Astrocyte of the hippocampus (primary cell): ENCODE data around the gene NDUFA13.

ENCODE experiments used
- DNase-seq: peaks from one replicate; pipeline ENCODE4 v3.0.0; 2011; ENCODE audit warnings: low read depth, low spot score

NDUFA13 gene

DNA sequence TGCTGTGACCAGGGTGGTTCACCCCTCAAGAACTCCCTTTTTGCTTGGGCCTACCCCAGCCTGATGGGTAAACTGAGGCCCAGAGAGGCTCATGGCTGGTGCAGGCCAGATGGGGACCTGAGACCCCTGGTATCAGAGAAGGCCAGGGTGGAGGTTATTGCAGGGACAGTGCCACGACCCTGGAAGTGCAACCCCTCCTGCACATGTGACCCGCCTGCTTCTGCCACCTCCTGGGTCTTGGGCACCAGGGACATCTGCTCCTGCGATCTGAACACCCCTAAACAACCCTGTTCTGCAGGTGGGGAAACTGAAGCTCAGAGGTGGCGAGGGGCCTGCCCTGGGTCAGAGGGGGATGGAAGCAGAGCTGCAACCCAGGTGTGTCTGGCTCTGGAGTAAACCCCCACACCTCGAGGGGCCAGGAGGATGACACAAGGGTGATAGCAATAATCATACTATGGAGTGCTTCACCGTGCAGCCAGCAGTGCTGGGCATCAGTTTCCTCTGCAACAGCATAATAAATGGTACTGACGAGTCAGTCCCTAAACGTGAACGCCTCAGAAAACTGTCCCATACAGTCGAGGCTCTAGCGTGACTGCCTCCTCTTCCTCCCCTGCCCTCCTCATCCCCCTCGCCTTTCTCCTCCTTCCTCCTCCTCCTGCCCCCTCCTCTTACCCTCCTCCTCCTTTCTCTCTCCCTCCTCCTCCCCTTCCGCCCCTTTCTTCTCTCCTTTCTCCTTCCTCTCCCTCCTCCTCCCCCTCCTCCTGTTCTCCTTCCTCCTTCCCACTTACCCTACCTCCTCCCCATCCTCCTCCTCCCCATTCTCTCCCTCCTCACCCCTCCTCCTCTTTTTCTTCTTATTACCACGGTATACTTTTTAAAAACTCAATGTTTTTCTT lies 17.0 kb downstream of the NDUFA13 start:
- no peak for DNase-seq

DNA sequence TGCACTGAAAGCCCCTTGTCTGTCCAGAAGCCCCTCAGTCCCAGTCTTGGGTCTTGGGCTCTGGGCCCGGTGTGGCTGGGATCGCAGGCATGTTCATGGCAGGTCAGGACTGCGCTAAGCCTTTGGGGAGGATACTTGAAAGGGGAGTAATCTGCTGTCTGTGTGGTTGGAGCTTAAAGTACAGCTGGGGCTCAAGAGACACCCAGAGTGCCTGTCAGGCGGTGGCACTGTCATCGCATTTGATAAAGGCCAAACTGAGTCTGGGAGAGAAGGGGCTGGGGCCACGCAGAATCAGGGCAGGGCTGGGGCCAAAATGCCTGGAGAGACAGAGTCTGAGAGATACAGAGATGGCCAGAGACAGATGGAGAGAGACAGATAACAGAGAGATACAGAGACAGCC lies 17.8 kb downstream of the NDUFA13 start:
- no peak for DNase-seq

DNA sequence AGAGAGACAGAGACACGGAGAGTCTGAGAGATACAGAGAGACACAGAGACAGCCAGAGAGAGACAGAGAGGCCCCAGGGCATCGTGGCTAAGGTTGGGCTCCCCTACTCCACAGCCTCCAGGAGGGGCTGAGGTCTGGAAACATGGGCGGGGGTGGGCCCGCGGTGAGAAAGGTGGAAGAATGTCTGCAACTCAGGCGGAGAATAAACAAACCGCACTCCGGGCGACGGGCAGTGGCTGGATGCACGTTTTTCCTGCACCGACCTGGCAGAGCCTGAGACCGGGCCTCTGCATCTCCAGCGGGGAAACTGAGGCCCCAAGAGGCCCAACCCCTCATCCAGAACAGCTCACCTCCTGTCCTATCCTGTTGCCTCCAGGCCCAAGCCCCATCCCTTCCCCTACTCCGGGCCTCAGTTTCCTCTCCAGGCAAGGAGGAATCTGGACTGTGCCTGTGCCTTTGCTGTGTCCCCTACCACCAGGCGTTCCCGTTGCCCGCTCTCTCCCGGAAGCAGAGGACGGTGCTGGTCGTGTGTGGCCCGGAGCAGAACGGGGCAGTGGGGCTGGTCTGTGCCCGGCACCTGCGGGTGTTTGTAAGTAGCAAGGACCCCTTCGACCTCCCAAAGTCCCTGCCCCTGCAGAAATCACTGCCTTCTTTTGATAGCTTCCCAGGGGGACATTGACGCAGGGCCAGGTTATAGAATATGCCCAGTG lies 18.7 kb downstream of the NDUFA13 start:
- DNase-seq: no peak

DNA sequence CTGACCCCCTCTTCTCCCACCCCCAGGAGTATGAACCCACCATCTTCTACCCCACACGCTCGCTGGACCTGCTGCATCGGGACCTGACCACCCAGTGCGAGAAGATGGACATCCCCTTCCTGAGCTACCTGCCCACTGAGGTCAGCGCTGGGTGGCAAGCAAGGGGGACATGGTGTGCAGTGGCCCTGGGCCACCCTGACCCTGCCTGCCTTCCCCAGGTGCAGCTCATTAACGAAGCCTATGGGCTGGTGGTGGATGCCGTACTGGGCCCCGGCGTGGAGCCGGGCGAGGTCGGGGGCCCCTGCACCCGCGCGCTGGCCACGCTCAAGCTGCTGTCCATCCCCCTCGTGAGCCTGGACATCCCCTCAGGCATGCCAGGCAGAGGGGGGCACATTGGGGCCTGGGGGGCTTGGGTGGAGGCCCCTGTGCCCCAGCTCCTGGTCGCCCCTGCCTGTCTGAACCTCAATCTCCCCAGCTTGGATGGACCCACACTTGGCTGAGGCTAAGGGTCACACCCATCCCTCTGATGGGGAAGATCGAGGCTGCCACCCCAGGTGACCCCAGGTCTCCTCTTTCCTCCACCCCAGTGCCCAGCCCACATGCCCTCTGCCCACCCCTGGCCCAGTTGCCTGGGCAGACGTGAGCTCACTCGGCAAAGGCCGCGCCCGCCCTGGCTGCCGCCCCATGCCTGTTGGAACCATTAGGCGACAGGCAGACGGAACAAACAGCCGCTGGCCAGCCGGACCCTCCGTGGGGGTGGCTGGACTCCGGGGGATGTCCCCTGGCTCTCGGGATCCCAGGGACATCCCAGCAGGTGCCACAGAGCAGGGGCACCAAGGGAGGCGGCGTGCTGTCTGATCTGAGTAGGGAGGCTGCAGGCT lies 19.5 kb downstream of the NDUFA13 start:
- no peak for DNase-seq

DNA sequence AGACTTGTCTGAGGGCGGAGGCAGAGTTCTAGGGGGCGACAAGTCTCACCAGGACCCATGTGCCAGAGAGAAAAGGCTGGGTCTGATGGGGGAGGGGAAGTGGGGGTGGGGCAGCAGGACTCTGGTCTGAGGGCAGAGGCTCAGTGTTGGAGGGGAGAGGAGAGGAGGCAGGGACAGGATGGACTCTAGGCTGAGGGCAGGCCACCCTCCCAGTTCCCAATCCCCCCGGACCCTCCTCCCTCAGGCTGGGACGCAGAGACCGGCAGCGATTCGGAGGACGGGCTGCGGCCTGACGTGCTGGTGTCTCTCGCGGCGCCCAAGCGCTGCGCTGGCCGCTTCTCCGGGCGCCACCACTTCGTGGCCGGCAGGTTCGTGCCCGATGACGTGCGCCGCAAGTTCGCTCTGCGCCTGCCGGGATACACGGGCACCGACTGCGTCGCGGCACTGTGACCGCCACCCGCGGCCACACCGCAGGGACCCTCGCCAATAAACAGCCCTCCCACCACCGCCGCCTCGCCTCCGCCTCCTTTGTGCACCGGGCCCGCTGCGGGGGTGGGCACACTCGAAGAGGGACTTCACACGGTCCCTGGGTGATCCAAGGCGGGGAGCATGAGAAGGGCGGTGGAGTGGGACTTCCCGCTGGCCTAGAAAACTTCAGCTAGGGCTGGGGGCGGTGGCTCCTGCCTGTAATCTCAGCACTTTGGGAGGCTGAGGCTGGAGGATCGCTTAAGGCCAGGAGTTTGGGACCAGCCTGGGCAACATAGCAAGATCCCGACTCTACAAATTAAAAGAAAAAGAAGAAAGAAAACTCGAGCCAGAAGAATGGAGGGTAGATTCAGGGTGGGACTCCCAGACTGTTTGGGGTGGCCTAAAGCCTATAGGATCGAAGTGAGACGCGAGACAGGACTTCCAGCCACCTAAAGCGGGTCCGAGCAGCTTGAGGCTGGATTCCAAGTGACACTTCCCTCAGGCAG lies 21.3 kb downstream of the NDUFA13 start:
- DNase-seq: peak; percentile 47

DNA sequence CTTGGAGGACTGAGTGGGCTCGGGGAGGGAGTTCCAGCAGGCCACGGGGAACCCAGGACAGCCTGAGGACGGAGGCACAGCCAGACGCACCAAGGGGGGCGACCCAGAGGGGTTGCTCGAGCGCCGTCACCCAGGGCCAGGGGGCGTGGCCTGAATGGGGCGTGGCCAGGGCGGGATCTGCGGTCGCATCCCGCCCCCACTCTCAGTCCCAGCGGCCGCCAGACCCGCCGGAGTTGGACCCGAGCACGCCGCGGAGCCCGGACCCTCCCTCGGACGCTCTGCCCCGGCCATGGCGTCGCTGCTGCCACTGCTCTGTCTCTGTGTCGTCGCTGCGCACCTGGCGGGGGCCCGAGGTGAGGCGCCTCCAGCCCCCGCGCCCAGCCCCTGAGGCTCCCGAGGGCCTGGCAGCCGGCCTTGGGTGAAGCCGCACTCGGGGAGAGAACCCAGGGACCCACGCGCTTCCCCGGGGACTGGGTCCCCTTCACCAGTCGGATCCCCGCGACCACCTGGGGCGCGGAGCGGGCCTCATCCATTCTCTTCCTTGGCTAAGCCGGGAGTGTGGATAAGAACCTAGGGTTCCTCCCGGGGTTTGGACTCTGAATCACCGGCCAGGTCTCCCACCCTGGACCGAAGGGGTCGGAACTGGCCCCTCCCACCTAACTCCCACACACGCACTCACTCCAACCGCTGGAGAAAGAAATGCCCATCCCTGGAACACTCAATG lies 22.2 kb downstream of the NDUFA13 start, which contains the start of gene CILP2:
CILP2 (plus strand) TSS at position 205 of the 724 bp plus-strand sequence; CDS start at position 290, 85 bp downstream.
- DNase-seq: peak; percentile 61

DNA sequence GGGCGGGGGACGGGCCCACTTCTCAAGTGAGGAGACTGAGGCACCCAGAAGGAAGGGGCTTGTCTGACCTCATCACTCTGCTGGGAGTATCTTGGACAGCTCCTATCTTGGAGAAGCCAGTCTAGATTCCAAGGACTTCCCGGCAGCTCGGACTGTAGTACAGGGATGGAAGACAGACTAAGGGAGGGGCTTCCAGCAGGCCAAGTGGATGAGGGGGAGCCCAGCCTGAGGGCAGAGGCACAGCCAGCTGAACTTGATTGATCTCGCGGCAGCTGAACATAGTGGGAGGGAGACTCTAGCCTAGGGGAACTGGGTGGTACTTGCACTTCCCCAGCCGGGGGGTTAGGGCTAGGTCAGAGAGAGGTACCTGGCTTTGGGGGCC lies 22.8 kb downstream of the NDUFA13 start:
- DNase-seq: peak; percentile 30

DNA sequence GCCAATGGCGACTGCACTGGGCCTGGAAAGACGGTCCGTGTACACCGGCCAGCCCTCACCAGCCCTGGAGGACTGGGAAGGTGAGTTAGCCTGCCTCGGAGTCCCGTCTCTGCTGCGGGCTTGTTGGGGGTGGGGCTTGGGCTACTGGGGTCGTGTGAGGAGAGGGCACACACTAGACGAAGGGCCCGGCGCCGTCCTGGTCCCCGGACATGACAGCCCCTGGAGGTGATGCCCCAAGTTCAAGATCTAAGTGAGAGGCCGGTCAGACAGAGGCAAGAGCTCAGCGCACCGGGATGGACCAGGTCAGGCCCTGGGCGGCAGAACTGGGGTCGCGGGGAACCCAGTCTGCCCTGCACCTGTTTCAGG lies 23.7 kb downstream of the NDUFA13 start:
- no peak for DNase-seq

DNA sequence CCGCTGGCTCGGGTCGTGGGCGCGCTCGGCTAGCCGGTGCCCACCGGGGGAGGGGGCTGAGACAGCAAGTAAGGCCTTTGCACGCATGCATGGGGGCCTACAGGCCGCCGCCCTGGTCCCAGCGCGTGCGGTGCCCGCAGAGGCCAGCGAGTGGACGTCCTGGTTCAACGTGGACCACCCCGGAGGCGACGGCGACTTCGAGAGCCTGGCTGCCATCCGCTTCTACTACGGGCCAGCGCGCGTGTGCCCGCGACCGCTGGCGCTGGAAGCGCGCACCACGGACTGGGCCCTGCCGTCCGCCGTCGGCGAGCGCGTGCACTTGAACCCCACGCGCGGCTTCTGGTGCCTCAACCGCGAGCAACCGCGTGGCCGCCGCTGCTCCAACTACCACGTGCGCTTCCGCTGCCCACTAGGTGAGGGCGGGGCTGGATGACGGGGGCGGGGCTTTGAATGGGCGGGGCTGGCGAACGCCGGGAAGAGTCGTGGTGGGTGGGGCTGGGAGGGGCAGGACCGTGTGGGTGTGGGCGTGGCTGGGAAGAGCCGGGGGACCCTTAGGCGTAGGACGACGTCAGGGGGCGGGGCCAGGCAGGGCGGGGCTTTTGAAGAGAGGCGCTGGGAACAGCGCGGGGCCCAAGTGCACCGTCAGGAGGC lies 24.2 kb downstream of the NDUFA13 start:
- peak; percentile 83 for DNase-seq

DNA sequence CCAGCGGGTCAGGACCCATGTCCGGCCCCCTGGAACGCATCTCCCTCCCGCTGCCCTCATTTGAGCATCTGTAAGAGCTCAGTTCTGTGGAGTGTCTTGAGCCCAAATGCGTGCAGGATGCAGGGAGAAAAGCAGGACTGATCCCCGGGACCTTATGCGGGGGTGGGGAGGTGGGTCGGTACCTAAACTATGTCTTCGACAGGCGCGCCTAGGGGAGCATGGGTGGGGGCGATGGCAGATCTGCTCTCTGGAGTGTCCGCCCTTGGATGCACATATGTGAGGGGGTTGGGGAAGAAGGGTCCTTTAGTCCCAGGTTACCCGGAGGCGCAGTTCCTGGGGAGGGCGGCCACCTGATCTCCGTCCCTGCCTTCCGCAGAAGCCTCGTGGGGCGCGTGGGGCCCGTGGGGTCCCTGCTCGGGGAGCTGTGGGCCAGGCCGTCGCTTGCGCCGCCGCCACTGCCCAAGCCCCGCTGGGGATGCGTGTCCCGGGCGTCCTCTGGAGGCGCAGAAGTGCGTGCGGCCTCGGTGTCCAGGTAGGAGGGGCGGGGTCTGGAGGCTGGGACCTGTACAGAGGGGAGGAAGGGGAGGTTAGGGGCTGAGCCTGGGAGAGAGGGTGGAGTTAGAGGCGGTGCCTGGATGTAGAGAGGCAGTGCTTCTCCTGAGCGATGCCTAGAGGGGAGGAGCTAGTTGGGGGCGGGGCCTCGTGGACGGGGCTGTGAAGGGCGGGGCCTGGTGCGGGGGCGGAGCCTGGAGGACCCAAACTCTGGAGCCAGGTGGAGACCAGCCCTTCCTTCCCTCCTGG lies 24.9 kb downstream of the NDUFA13 start:
- peak; percentile 65 for DNase-seq

DNA sequence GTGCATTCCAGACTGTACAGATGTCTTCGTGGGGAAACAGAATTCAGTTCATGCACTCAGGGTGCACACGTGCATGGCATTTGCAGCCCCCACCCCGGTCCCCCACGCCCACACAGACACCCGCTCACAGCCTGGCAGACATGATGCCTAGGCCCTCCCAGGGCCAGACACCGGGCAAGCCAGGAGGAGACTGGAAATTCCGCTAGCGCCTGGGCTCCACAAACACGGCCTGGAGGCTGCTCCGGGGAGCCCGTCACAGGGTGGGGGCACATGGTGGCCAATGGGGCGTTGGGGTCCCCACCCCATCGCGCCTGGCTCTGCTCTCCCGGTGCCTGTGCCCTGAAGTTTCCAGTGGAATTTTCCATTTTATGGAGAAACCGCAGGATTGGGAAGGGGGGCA lies 25.6 kb downstream of the NDUFA13 start:
- no peak for DNase-seq

DNA sequence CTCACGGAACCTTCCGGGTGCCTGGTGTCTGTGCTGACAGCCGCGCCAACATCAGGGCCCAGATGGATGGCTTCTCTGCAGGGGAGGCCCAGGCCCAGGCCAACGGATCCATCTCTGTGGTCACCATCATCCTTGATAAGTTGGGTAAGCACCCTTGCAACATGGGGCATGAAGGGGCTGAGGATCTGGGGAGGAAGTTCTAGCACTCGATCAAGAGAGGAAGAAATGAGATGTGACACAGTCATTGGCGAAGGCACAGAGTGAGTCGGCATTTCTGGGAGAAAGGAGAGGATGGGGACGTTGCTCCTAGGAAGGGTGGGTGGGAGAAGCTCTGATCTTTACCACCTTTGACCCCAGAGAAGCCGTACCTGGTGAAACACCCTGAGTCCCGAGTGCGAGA lies 26.5 kb downstream of the NDUFA13 start:
- no peak for DNase-seq

DNA sequence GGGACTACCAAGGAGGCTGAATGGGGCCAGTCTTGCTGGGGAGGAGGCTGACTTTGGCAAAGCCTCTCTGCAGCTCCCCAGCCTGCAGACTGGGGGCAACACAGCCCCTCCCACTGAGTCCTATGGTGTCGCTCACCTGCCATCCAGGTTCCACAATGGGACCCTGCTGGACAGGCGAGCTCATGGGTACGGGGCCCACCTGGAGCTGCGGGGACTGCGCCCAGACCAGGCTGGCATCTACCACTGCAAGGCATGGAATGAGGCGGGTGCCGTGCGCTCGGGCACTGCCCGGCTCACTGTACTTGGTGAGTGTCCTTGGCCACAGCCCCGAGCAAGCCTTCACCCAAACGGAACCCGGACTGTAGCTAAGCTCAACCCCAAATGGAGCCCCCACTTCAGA lies 27.1 kb downstream of the NDUFA13 start:
- DNase-seq: no peak

DNA sequence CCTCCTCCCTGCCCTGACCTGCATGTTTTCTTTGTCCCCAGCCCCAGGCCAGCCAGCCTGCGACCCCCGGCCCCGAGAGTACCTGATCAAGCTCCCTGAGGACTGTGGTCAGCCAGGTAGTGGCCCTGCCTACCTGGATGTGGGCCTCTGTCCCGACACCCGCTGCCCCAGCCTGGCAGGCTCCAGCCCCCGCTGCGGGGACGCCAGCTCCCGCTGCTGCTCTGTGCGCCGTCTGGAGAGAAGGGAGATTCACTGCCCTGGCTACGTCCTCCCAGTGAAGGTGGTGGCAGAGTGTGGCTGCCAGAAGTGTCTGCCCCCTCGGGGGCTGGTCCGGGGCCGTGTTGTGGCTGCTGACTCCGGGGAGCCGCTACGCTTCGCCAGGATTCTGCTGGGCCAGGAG lies 27.6 kb downstream of the NDUFA13 start:
- no peak for DNase-seq

DNA sequence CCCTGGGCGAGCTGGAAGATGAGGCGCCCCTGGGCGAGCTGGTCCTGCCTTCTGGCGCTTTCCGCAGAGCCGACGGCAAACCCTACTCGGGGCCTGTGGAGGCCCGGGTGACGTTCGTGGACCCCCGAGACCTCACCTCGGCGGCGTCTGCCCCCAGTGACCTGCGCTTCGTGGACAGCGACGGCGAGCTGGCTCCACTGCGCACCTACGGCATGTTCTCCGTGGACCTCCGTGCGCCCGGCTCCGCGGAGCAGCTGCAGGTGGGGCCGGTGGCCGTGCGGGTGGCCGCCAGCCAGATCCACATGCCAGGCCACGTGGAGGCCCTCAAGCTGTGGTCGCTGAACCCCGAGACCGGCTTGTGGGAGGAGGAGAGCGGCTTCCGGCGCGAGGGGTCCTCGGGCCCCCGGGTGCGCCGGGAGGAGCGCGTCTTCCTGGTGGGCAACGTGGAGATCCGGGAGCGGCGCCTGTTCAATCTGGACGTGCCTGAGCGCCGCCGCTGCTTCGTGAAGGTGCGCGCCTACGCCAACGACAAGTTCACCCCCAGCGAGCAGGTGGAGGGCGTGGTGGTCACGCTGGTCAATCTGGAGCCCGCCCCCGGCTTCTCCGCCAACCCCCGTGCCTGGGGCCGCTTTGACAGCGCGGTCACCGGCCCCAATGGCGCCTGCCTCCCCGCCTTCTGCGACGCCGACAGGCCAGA lies 28.4 kb downstream of the NDUFA13 start:
- DNase-seq: no peak

DNA sequence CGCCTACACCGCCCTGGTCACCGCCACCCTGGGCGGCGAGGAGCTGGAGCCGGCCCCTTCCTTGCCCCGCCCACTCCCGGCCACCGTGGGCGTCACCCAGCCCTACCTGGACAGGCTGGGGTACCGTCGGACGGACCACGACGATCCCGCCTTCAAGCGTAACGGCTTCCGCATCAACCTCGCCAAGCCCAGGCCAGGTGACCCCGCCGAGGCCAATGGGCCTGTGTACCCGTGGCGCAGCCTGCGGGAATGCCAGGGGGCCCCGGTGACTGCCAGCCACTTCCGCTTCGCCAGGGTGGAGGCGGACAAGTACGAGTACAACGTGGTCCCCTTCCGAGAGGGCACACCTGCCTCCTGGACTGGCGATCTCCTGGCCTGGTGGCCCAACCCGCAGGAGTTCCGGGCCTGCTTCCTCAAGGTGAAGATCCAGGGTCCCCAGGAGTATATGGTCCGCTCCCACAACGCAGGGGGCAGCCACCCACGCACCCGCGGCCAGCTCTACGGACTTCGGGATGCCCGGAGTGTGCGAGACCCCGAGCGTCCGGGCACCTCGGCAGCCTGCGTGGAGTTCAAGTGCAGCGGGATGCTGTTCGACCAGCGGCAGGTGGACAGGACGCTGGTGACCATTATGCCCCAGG lies 29.0 kb downstream of the NDUFA13 start:
- no peak for DNase-seq

DNA sequence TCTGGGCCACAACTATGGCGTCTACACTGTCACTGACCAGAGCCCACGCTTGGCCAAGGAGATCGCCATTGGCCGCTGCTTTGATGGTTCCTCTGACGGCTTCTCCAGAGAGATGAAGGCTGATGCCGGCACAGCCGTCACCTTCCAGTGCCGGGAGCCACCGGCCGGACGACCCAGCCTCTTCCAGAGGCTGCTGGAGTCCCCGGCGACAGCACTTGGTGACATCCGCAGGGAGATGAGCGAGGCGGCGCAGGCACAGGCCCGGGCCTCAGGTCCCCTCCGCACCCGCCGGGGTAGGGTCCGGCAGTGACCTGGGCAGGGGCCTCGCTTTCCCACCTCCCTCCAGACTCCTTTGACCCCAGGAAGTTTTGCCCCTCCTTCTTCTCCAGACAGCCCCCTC lies 29.7 kb downstream of the NDUFA13 start:
- DNase-seq: no peak

DNA sequence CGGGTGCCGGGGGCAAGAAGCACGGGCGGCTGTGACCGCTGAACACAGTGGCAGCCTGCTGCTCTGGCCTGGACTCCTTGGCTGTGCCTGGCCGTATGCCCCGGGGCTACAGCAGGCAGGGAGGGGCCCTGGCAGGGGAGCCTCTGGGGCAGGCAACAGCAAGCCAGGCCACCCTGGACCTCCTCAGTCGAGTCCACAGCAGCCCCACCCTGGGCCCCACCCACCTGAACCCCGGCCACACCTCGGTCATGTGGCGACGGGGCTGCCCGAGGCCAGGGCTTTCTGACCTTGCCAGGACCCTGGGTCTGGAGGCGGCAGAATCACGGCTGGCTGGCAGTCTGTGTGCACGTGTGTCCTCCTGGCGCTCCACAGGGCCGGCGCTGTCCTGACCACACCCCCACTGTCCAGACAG lies 30.7 kb downstream of the NDUFA13 start:
- DNase-seq: no peak
